Measurements from ENCODE around the gene GAS1. TPM values are rescaled to one million over a fixed set of nuclear protein-coding genes. Genes with fewer than 3 reads are reported as not detected.
A peak's percentile ranks its signal among the peaks of the same experiment; 100 is the strongest.

GAS1 gene
- total RNA-seq, 6 donors from 2014 or later, result 5.5 to 25.6 (median 12.5) TPM

DNA sequence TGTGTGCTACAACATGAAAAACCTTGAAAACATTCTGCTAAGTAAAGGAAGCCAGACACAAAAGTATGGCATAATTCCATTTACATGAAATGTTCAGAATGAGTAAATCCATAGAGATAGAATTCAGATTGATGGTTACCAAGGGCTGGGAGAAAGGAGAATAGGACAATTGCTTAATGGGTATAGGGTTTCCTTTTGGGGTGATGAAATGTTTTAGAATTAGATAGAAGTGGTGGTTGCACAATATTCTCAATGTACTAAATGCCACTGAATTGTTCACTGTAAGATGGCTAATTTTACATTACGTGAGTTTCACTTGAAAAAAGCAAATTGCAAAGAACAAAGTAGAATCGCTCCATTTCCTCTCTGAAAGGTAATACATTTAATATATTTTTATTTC lies 43.0 kb upstream of the GAS1 start:
- Histone ChIP-seq H3K9me3 (no peaks in the 10 kb centered on the region), H3K36me3 (no peaks in the 10 kb centered on the region), H3K27me3 (no peaks in the 10 kb centered on the region), H3K4me1 (no peaks in the 10 kb centered on the region), H3K27ac (no peak overlapping the region), H3K4me3 (no peak overlapping the region)
- no peak for TF ChIP-seq POLR2A (IDR thresholded peaks at IDR 0.05)
- no peak for TF ChIP-seq EP300 (IDR thresholded peaks at IDR 0.05)
- no peak for TF ChIP-seq POLR2AphosphoS5 (IDR thresholded peaks at IDR 0.05)
- TF ChIP-seq, protein P1, sequence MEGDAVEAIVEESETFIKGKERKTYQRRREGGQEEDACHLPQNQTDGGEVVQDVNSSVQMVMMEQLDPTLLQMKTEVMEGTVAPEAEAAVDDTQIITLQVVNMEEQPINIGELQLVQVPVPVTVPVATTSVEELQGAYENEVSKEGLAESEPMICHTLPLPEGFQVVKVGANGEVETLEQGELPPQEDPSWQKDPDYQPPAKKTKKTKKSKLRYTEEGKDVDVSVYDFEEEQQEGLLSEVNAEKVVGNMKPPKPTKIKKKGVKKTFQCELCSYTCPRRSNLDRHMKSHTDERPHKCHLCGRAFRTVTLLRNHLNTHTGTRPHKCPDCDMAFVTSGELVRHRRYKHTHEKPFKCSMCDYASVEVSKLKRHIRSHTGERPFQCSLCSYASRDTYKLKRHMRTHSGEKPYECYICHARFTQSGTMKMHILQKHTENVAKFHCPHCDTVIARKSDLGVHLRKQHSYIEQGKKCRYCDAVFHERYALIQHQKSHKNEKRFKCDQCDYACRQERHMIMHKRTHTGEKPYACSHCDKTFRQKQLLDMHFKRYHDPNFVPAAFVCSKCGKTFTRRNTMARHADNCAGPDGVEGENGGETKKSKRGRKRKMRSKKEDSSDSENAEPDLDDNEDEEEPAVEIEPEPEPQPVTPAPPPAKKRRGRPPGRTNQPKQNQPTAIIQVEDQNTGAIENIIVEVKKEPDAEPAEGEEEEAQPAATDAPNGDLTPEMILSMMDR (IDR thresholded peaks at IDR 0.05), result no peak
- DNase-seq, result no peak
- no peak for ATAC-seq (ENCODE audit: low FRiP score in 2 of 2)
- WGBS, 2 donors, result 83 to 89% methylated on average over 2 of the region's 2 CpGs

DNA sequence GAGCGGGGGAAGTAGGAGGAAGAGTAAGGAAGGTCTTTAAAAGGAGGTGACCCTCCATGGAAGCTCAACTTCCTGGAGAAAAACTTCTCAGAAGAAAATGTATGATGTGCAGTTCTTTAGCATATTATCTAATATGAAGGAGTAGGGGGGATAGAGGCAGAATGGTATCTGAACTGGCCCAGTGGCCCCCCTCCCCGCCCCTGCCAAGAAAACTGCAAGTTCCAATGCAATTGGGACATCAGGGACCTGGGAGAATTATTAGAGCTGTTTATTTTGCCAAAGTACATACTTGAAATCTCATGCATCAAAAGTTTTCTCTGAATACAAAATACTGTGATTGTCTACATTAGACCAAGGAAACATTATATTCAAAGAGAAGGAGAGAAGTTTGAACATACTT lies 40.6 kb upstream of the GAS1 start:
- Histone ChIP-seq H3K4me3 (no peak overlapping the region), H3K36me3 (no peaks in the 10 kb centered on the region), H3K27me3 (no peaks in the 10 kb centered on the region), H3K4me1 (peaks cover 0 to 4% (median 0%) of the 10 kb centered on the region in 4 donors), H3K27ac (no peak overlapping the region), H3K9me3 (no peaks in the 10 kb centered on the region)
- ATAC-seq (ENCODE audit: low FRiP score in 2 of 2) (no peak), DNase-seq (no peak)
- TF ChIP-seq POLR2A (IDR thresholded peaks at IDR 0.05), result no peak
- TF ChIP-seq, protein P1 (IDR thresholded peaks at IDR 0.05), result no peak
- 72 to 79% methylated on average over 2 of the region's 2 CpGs for WGBS, 2 donors

DNA sequence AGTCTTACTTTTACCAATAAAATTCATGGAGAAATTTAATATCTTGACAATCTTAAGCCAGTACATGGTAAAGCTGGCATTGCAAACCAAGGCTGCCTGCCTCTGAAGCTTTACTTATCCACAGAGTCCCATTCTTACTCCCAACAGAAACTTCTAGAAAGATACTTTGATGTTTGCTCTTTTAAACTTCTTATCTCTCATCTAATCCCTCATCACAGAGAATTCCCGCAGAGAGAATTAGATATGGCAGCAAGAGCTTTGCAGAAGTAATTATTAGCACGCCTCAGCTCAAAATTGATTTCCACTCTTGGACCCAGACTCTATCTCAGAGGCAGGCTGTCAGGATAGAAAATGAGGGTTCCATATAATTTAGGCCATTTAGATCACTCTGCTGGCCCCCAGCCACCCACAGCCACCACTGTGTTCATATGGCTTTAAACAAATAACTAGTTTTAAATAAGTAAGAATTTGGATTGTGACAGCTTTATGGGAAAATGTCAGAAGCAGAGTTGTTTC lies 37.9 kb upstream of the GAS1 start:
- no peak for ATAC-seq (ENCODE audit: low FRiP score in 2 of 2)
- no peak overlapping the region for H3K27ac ChIP-seq
- H3K27me3 ChIP-seq, result no peaks in the 10 kb centered on the region

DNA sequence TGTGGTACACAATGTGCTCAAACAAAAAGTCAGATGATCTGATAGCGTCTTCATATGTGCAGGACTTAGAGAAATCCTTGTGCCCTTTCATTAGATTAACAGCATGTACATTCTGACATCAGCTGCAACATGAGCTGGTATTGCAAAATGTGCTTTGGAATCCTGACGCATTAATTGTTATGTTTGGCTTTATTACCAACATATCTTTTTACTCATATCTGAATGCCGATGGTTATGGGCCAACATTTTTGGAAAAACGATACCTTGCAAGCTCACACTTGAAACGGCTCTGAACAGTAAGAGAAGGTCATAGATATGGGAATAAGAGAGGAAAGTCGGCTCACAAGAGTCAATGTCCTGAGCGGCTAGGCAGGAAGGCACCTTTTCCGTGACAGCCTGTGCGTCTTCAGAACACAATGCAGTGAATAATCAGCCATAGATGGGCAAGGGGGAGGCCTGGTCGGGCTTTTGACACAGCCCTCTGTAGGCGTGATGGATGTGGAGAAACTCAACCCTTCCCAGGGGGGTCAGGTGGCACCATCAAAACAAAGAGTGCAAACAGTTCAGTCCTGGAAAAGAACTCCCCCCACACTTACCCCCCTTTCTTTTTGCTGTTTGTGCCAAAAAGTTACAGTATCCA lies 36.4 kb upstream of the GAS1 start:
- DNase-seq, result no peak
- peak in 1 of 2 donors; percentile 76 for ATAC-seq (ENCODE audit: low FRiP score in 2 of 2)
- H3K4me1 ChIP-seq, result peaks cover 0 to 4% (median 0%) of the 10 kb centered on the region in 4 donors
- no peaks in the 10 kb centered on the region for H3K27me3 ChIP-seq
- TF ChIP-seq, protein P1 (IDR thresholded peaks at IDR 0.05), result no peak
- no peak for TF ChIP-seq POLR2A (IDR thresholded peaks at IDR 0.05)
- TF ChIP-seq POLR2AphosphoS5 (IDR thresholded peaks at IDR 0.05), result no peak
- no peaks in the 10 kb centered on the region for H3K9me3 ChIP-seq
- no peak overlapping the region for H3K27ac ChIP-seq
- no peak overlapping the region for H3K4me3 ChIP-seq
- 61 to 63% methylated on average over 11 of the region's 11 CpGs for WGBS, 2 donors
- H3K36me3 ChIP-seq, result no peaks in the 10 kb centered on the region

More for the DNA sequence above, 37.9 kb upstream of the GAS1 start:
- Histone ChIP-seq H3K4me1 (peaks cover 0 to 4% (median 0%) of the 10 kb centered on the region in 4 donors), H3K9me3 (no peaks in the 10 kb centered on the region), H3K4me3 (no peak overlapping the region), H3K36me3 (no peaks in the 10 kb centered on the region)
- 73 to 89% methylated on average over 2 of the region's 2 CpGs for WGBS, 2 donors
- DNase-seq, result no peak
- TF ChIP-seq POLR2AphosphoS5 (IDR thresholded peaks at IDR 0.05) (no peak), POLR2A (IDR thresholded peaks at IDR 0.05) (no peak), EP300 (IDR thresholded peaks at IDR 0.05) (no peak)
- TF ChIP-seq, protein P1 (IDR thresholded peaks at IDR 0.05), result no peak

DNA sequence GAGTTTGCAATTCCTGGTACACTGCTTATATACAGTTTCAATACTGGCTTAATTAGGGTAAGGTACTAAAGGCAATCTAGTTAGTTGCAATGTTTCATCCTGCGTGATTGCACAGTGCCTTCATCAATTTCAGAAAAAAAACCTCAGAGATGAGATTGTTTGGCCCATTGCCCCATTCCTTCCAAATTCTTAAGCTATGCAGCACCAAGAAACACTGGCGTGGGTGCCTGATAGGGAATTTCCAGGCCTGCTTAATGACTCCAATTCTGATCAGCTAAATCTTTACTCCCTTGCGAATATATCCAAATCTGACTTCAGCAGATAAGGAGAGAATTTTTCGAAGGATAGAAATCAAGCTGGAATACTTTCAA lies 35.9 kb upstream of the GAS1 start:
- no peak overlapping the region for H3K4me3 ChIP-seq
- 78 to 81% methylated on average over 4 of the region's 4 CpGs for WGBS, 2 donors
- H3K9me3 ChIP-seq, result no peaks in the 10 kb centered on the region
- ATAC-seq (ENCODE audit: low FRiP score in 2 of 2), result peak in 1 of 2 donors; percentile 61
- no peak for DNase-seq
- no peak overlapping the region for H3K27ac ChIP-seq
- H3K36me3 ChIP-seq, result no peaks in the 10 kb centered on the region
- no peak for TF ChIP-seq EP300 (IDR thresholded peaks at IDR 0.05)
- TF ChIP-seq POLR2AphosphoS5 (IDR thresholded peaks at IDR 0.05), result no peak
- TF ChIP-seq, protein P1 (IDR thresholded peaks at IDR 0.05), result no peak
- TF ChIP-seq POLR2A (IDR thresholded peaks at IDR 0.05), result no peak
- H3K27me3 ChIP-seq, result no peaks in the 10 kb centered on the region
- H3K4me1 ChIP-seq, result peaks cover 0 to 4% (median 0%) of the 10 kb centered on the region in 4 donors
